K562 treated with DMSO at 1 percent for 4 hours (cell line): ENCODE measurements around the gene PCDHB1. TPM values are rescaled to one million over a fixed set of nuclear protein-coding genes. Genes with fewer than 3 reads are reported as not detected.

Experiments used
- total RNA-seq: library from RNA; unstranded; fragments of 300-600 nt; gene quantifications from 2 replicates; pipeline ENCODE4 v1.2.3, GENCODE V29; 2022; ENCODE audit not compliant: insufficient read depth

Gene PCDHB1, protein sequence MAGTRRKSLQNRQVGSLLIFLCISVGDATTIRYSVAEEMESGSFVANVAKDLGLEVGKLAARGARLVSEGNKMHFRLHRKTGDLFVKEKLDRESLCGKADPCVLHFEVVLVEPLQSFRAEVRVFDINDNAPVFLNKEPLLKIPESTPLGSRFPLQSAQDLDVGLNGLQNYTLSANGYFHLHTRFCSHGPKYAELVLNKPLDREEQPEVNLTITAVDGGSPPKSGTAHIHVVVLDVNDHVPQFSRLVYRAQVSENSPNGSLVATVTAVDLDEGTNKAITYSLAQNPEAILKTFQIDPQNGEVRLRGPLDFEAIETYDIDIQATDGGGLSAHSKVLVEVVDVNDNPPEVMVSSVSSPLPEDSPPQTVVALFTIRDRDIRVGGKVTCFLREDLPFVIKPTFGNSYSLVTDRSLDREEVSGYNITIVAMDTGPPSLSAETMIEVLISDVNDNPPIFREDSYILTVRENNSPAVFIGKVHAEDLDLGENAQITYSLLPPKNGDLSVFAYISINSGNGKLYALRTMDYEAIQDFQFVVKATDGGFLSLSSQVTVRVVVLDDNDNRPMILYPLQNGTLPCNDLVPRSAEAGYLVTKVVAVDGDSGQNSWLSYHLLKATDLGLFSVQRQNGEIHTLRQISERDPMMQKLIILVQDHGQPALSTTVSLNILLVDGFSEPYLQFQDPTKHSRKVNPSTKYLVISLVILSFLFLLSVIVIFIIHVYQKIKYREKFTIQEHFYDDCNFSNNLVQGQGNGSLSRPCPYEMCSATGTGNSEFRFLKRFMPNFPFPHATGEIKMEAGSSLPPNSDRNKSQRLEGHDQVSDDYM
- total RNA-seq: not detected in 2 replicates

DNA sequence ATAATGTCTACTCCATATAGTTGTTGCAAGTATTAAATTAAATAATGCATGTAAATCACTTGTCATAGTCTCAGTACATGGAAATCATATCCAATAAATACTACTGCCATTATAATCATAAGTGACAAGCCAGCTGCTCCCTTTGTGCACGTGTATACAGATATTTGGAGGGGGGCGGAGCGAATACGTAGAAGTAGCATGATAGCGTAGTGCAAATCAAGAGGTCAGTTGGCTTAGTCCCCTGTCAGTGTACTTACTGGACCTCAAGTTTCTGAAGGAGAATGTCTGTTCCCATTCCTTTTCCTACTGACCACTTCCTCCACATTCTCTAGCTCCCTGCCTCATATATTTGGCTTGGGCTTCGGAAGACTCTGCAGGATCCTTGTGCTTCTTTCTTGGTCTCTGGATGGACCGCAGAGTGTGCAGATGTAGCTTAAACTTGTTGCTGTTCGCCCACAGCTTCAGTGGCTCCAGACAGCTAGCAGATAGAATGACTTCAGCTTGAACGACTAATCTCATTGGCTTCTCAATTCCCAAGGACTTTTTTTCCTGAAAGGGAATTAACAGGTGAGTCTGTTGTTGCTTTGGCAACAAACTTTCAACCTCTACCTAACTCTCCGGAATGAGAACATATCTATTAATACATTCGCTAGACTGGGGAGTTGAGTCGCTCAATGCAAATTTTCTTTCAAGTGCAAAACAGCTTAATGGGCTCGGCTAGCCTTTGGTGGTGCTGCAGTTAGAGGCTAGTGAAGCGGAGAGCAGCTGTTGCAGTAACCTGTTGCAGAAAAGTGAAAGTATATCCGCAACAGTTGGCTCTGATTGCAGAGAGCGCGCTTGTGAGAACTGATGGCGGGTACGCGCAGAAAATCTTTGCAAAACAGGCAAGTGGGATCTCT, at the start of gene PCDHB1:
PCDHB1 (plus strand) TSS at position 753 of the 899 bp plus-strand sequence; CDS start at position 850, 97 bp downstream.

DNA sequence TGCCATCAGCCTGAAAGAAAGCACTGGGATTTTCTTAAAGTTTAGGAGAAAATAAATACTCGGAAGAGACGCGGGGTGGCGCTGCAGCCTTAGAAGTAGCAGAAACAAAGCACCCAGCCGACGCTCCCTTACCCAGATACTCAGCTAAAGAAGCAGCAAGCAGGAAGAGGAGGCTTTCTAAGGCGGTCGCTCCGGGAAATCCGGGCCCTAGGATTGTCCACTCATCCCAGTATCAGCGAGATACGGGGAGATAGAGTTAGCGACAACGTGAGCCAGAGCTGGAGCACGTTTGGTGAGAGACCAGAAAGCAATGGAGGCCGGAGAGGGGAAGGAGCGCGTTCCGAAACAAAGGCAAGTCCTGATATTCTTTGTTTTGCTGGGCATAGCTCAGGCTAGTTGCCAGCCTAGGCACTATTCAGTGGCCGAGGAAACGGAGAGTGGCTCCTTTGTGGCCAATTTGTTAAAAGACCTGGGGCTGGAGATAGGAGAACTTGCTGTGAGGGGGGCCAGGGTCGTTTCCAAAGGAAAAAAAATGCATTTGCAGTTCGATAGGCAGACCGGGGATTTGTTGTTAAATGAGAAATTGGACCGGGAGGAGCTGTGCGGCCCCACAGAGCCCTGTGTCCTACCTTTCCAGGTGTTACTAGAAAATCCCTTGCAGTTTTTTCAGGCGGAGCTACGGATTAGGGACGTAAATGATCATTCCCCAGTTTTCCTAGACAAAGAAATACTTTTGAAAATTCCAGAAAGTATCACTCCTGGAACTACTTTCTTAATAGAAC, 43.5 kb downstream of the PCDHB1 start, which contains the start of gene PCDHB2:
PCDHB2 (plus strand) TSS at position 135 of the 782 bp plus-strand sequence; CDS start at position 311, 176 bp downstream.

DNA sequence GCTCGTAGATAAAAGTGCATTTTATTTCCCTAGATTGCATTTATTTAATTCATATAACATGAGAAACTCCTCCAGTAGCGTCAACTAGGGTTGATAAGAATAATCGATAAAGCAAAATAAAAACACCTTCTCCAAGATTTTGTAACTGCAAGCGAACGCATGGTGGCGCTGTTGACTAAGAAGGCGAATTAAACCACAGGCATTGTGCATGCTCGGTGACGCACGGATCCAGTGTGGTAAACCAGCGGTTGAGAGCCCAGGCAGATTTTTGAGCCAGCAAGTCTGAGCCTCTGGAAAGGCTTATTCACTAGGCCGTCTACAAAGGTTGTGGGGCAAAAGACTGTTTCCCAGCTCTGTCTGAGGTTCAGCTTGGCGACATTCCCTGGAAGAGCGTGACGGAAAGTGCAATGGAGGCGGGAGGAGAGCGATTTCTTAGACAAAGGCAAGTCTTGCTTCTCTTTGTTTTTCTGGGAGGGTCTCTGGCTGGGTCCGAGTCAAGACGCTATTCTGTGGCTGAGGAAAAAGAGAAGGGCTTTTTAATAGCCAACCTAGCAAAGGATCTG, 49.1 kb downstream of the PCDHB1 start, which contains the start of gene PCDHB3:
PCDHB3 (plus strand) TSS at position 231 of the 563 bp plus-strand sequence; CDS start at position 408, 177 bp downstream.

Other genes with a start within 250 kb of the PCDHB1 start
- not detected in 2 replicates for gene PCDHA4, start 244.3 kb upstream of the PCDHB1 start, total RNA-seq
- not detected in 2 replicates for gene PCDHA5, start 229.8 kb upstream of the PCDHB1 start, total RNA-seq
- not detected in 2 replicates for gene PCDHA6, start 223.4 kb upstream of the PCDHB1 start, total RNA-seq
- gene PCDHA7, start 217.1 kb upstream of the PCDHB1 start, total RNA-seq: not detected in 2 replicates
- gene PCDHA8, start 210.2 kb upstream of the PCDHB1 start, total RNA-seq: not detected in 2 replicates
- gene PCDHA9, start 203.0 kb upstream of the PCDHB1 start, total RNA-seq: not detected in 2 replicates
- not detected in 2 replicates for gene PCDHA10, start 195.5 kb upstream of the PCDHB1 start, total RNA-seq
- gene PCDHA11, start 182.4 kb upstream of the PCDHB1 start, total RNA-seq: not detected in 2 replicates
- gene PCDHA12, start 176.1 kb upstream of the PCDHB1 start, total RNA-seq: not detected in 2 replicates
- not detected in 2 replicates for gene PCDHA13, start 169.2 kb upstream of the PCDHB1 start, total RNA-seq
- gene PCDHAC1, start 125.1 kb upstream of the PCDHB1 start, total RNA-seq: not detected in 2 replicates
- not detected in 2 replicates for gene PCDHAC2, start 84.9 kb upstream of the PCDHB1 start, total RNA-seq
- gene PCDHB2, start 43.2 kb downstream of the PCDHB1 start, total RNA-seq: not detected in 2 replicates
- not detected in 2 replicates for gene PCDHB3, start 49.1 kb downstream of the PCDHB1 start, total RNA-seq
- not detected in 2 replicates for gene PCDHB4, start 70.4 kb downstream of the PCDHB1 start, total RNA-seq
- gene PCDHB5, start 83.8 kb downstream of the PCDHB1 start, total RNA-seq: not detected in 2 replicates
- not detected in 2 replicates for gene PCDHB6, start 98.7 kb downstream of the PCDHB1 start, total RNA-seq
- not detected in 2 replicates for gene PCDHB7, start 121.3 kb downstream of the PCDHB1 start, total RNA-seq
- gene PCDHB8, start 126.4 kb downstream of the PCDHB1 start, total RNA-seq: not detected in 2 replicates
- not detected in 2 replicates for gene PCDHB16, start 131.0 kb downstream of the PCDHB1 start, total RNA-seq
- gene PCDHB9, start 135.8 kb downstream of the PCDHB1 start, total RNA-seq: not detected in 2 replicates
- gene PCDHB10, start 141.0 kb downstream of the PCDHB1 start, total RNA-seq: not detected in 2 replicates
- gene PCDHB11, start 148.3 kb downstream of the PCDHB1 start, total RNA-seq: not detected in 2 replicates
- gene PCDHB12, start 157.3 kb downstream of the PCDHB1 start, total RNA-seq: not detected in 2 replicates
- gene PCDHB13, start 162.5 kb downstream of the PCDHB1 start, total RNA-seq: not detected in 2 replicates
- not detected in 2 replicates for gene PCDHB14, start 172.0 kb downstream of the PCDHB1 start, total RNA-seq
- gene PCDHB15, start 194.0 kb downstream of the PCDHB1 start, total RNA-seq: not detected in 2 replicates